Measurements from ENCODE around the gene TOR3A. TPM values are rescaled to one million over a fixed set of nuclear protein-coding genes. Genes with fewer than 3 reads are reported as not detected.
"Not testable (repeated sequence)": the region's sequence is repeated elsewhere in the genome, so short reads cannot be mapped to it uniquely, and the experiment has no call there.

TOR3A gene
- total and polyA plus RNA-seq, 10 of the 15 experiments (the other 5 are each of a cell fraction or from before 2014, with no cell fraction given), result 8.6 to 87.9 (median 46.3) TPM

DNA sequence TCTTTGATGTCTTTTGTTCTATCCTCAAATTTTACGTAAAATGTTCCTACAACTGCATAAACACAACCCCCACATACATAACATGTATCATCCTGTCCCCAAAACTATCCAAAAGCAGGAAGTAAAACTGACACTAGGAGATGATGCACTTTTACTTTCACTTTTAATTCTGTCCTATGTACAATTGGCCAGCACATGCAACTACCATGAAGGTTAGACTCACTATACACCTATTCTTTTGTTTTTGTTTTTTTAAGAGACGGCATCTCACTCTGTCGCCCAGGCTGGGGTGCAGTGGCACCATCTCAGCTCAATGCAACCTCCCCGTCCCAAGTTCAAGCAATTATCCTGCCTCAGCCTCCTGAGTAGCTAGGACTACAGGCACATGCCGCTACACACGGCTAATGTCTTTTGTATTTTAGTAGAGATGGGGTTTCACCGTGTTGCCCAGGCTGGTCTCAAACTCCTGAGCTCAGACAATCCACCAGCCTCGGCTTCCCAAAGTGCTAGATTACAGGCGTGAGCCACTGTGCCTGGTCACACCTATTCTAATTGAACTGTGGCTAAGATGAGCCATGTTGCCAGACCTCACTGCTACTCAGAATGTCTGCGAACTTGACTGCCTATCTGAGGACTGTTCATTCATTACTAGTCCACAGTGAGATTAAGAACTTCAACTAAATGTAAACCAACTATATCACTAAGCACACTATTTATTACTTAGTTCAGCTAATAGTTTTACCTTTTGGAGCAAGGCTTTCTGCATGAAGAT is 48.0 kb downstream of the TOR3A start (continued):
- TF ChIP-seq, protein P1, sequence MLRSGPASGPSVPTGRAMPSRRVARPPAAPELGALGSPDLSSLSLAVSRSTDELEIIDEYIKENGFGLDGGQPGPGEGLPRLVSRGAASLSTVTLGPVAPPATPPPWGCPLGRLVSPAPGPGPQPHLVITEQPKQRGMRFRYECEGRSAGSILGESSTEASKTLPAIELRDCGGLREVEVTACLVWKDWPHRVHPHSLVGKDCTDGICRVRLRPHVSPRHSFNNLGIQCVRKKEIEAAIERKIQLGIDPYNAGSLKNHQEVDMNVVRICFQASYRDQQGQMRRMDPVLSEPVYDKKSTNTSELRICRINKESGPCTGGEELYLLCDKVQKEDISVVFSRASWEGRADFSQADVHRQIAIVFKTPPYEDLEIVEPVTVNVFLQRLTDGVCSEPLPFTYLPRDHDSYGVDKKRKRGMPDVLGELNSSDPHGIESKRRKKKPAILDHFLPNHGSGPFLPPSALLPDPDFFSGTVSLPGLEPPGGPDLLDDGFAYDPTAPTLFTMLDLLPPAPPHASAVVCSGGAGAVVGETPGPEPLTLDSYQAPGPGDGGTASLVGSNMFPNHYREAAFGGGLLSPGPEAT (IDR thresholded peaks at IDR 0.05; ENCODE audit: low read depth), result peak; percentile 53; the same call in 1 of the 2 replicates
- TF ChIP-seq BHLHE40 (IDR thresholded peaks at IDR 0.05; ENCODE audit: borderline replicate concordance in 1 of 2, low read depth in 2 of 2, low read length in 1 of 2), result peak in 1 of 2 experiments; percentile 13; a peak in 1 of 4 replicates
- TF ChIP-seq RFX5 (IDR thresholded peaks at IDR 0.05; ENCODE audit: low read depth, low read length), result no peak
- TF ChIP-seq, protein P2, sequence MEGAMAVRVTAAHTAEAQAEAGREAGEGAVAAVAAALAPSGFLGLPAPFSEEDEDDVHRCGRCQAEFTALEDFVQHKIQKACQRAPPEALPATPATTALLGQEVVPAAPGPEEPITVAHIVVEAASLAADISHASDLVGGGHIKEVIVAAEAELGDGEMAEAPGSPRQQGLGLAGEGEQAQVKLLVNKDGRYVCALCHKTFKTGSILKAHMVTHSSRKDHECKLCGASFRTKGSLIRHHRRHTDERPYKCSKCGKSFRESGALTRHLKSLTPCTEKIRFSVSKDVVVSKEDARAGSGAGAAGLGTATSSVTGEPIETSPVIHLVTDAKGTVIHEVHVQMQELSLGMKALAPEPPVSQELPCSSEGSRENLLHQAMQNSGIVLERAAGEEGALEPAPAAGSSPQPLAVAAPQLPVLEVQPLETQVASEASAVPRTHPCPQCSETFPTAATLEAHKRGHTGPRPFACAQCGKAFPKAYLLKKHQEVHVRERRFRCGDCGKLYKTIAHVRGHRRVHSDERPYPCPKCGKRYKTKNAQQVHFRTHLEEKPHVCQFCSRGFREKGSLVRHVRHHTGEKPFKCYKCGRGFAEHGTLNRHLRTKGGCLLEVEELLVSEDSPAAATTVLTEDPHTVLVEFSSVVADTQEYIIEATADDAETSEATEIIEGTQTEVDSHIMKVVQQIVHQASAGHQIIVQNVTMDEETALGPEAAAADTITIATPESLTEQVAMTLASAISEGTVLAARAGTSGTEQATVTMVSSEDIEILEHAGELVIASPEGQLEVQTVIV (IDR thresholded peaks at IDR 0.05; ENCODE audit: borderline replicate concordance, partially characterized antibody), result no peak
- TF ChIP-seq, protein P3, sequence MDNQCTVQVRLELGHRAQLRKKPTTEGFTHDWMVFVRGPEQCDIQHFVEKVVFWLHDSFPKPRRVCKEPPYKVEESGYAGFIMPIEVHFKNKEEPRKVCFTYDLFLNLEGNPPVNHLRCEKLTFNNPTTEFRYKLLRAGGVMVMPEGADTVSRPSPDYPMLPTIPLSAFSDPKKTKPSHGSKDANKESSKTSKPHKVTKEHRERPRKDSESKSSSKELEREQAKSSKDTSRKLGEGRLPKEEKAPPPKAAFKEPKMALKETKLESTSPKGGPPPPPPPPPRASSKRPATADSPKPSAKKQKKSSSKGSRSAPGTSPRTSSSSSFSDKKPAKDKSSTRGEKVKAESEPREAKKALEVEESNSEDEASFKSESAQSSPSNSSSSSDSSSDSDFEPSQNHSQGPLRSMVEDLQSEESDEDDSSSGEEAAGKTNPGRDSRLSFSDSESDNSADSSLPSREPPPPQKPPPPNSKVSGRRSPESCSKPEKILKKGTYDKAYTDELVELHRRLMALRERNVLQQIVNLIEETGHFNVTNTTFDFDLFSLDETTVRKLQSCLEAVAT (IDR thresholded peaks at IDR 0.05), result peak; percentile 99
- TF ChIP-seq JUNB (IDR thresholded peaks at IDR 0.05), result 0 out of 2 replicates have a peak, but pooled peaks have one; percentile 8
- TF ChIP-seq NBN (IDR thresholded peaks at IDR 0.05), result peak; percentile 62; the same call in 1 of the 2 replicates
- peak; percentile 72 for TF ChIP-seq ATF7 (IDR thresholded peaks at IDR 0.05; ENCODE audit: low read depth)
- TF ChIP-seq, protein P4, sequence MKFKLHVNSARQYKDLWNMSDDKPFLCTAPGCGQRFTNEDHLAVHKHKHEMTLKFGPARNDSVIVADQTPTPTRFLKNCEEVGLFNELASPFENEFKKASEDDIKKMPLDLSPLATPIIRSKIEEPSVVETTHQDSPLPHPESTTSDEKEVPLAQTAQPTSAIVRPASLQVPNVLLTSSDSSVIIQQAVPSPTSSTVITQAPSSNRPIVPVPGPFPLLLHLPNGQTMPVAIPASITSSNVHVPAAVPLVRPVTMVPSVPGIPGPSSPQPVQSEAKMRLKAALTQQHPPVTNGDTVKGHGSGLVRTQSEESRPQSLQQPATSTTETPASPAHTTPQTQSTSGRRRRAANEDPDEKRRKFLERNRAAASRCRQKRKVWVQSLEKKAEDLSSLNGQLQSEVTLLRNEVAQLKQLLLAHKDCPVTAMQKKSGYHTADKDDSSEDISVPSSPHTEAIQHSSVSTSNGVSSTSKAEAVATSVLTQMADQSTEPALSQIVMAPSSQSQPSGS (IDR thresholded peaks at IDR 0.05; ENCODE audit: low read length), result 0 out of 2 replicates have a peak, but pooled peaks have one; percentile 28

DNA sequence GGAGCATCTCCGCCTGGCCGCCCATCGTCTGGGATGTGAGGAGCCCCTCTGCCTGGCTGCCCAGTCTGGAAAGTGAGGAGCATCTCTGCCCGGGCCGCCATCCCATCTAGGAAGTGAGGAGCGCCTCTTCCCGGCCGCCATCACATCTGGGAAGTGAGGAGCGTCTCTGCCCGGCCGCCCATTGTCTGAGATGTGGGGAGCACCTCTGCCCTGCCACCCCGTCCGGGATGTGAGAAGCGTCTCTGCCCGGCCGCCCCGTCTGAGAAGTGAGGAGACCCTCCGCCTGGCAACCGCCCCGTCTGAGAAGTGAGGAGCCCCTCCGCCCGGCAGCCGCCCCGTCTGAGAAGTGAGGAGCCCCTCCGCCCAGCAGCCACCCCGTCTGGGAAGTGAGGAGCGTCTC is 53.3 kb downstream of the TOR3A start:
- H3K4me3 ChIP-seq; ATAC-seq; H3K9ac ChIP-seq (ENCODE audit: control insufficient read depth, insufficient read depth, low read length); BruUV-seq (replicated peaks); H3K27me3 ChIP-seq (replicated peaks in 1 of 2; ENCODE audit: control insufficient read depth in 2 of 2, insufficient read depth in 2 of 2, low read length in 1 of 2); H3K4me1 ChIP-seq (ENCODE audit: control insufficient read depth, insufficient read depth, low read length); FAIRE-seq; H3K79me2 ChIP-seq (ENCODE audit: control insufficient read depth, insufficient read depth, low read length); H3K9me3 ChIP-seq (replicated peaks; ENCODE audit: control insufficient read depth, insufficient read depth, low read length); DNase-seq (ENCODE audit: low read depth, low spot score); H3K36me3 ChIP-seq (ENCODE audit: control insufficient read depth in 2 of 2, insufficient read depth in 2 of 2, low read length in 1 of 2); SMC1A ChIA-PET (ENCODE audit: uncharacterized antibody, unreplicated experiment); H3K4me2 ChIP-seq (ENCODE audit: control insufficient read depth, insufficient read depth); CTCF ChIA-PET; in situ Hi-C loops (cut with MboI); H4K20me1 ChIP-seq (ENCODE audit: control insufficient read depth, insufficient read depth); POLR2A ChIA-PET; H3K27ac ChIP-seq (ENCODE audit: control insufficient read depth, insufficient read depth); intact Hi-C loops (cut with micrococcal nuclease; ENCODE audit: unreplicated experiment); H2AFZ ChIP-seq (ENCODE audit: control insufficient read depth, low read depth, low read length); RAD21 ChIA-PET (ENCODE audit: unreplicated experiment): not testable (repeated sequence)
- 97% methylated on average over 17 of the region's 27 CpGs for WGBS (ENCODE audit: insufficient coverage, insufficient replicate concordance, low lambda C conversion rate, missing lambda C conversion rate)
